ENCODE data around the gene SWAP70. TPM values are rescaled to one million over a fixed set of nuclear protein-coding genes. Genes with fewer than 3 reads are reported as not detected.

SWAP70 gene
- total RNA-seq (2022) (19.9 and 20.7 TPM in 2 replicates), Bru-seq, nascent RNA (percentile 72 among the genes with signal in this experiment), BruChase-seq, experiment 1, labeled RNA remaining after a 6-hour chase (percentile 70 among the genes with signal in this experiment), BruChase-seq, experiment 2, labeled RNA remaining after a 2-hour chase (percentile 69 among the genes with signal in this experiment)
- long read RNA-seq, full-length matches to known transcripts: 13 of 15 reads
- long read RNA-seq, partial matches to known transcripts: 1 of 15 reads
- long read RNA-seq, other reads (novel, unspliced or antisense): 1 of 15 reads

GRCh38 chr11:9663699-9664275, at the start of gene SWAP70:
TSS of gene SWAP70 (plus strand) at chr11:9664077. CDS start at chr11:9664180, 103 bp downstream.
- no TSS peak for BruUV-seq (replicated peaks)

DNA sequence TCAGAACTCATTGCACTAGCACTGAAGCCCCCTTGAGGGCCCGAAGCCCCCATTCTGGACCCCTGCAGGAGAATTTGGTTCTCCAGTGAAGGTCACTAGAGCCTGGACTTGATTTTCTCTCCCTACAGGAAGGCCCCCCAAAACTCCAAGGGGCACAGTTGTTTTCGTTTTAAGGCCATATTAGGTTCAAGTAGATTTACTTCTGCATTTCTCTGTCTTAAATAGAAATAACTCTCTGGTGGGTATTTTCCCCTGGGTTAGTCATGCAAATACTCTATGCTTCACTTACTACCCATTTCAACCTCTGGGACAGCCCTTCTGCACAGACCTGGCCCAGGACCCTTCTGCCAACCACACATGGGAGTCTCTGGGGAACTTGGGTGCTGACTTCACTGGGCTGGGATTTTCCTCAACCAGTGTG, 48.8 kb upstream of the SWAP70 start:
- CTCF ChIA-PET: no interaction called here

More at GRCh38 chr11:9663699-9664275, at the start of gene SWAP70:
- peak; percentile 93 for DNase-seq
- Mint-ChIP-seq H3K27me3 (ENCODE audit: unreplicated experiment) (no peaks in the 10 kb centered on the region), H3K27ac (ENCODE audit: unreplicated experiment) (peak within 1 kb of the TSS; percentile 61), H3K4me1 (ENCODE audit: low read depth, unreplicated experiment) (peaks cover 9% of the 10 kb centered on the region), H3K4me3 (ENCODE audit: low read depth, unreplicated experiment) (peak within 1 kb of the TSS; percentile 86), H3K9me3 (ENCODE audit: low read depth, unreplicated experiment) (peaks cover 2% of the 10 kb centered on the region), H3K36me3 (ENCODE audit: insufficient read depth, unreplicated experiment) (peaks cover 20% of the 10 kb centered on the region)
- CTCF ChIA-PET: no interaction called here
- intact Hi-C loops (cut with micrococcal nuclease; ENCODE audit: unreplicated experiment): loop anchor here (5.0 kb wide), 1 partner anchor 51 kb away; no protein-coding TSS in a partner anchor
- TF ChIP-seq, protein P1, sequence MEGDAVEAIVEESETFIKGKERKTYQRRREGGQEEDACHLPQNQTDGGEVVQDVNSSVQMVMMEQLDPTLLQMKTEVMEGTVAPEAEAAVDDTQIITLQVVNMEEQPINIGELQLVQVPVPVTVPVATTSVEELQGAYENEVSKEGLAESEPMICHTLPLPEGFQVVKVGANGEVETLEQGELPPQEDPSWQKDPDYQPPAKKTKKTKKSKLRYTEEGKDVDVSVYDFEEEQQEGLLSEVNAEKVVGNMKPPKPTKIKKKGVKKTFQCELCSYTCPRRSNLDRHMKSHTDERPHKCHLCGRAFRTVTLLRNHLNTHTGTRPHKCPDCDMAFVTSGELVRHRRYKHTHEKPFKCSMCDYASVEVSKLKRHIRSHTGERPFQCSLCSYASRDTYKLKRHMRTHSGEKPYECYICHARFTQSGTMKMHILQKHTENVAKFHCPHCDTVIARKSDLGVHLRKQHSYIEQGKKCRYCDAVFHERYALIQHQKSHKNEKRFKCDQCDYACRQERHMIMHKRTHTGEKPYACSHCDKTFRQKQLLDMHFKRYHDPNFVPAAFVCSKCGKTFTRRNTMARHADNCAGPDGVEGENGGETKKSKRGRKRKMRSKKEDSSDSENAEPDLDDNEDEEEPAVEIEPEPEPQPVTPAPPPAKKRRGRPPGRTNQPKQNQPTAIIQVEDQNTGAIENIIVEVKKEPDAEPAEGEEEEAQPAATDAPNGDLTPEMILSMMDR (IDR thresholded peaks at IDR 0.05; ENCODE audit: unreplicated experiment): no peak

DNA sequence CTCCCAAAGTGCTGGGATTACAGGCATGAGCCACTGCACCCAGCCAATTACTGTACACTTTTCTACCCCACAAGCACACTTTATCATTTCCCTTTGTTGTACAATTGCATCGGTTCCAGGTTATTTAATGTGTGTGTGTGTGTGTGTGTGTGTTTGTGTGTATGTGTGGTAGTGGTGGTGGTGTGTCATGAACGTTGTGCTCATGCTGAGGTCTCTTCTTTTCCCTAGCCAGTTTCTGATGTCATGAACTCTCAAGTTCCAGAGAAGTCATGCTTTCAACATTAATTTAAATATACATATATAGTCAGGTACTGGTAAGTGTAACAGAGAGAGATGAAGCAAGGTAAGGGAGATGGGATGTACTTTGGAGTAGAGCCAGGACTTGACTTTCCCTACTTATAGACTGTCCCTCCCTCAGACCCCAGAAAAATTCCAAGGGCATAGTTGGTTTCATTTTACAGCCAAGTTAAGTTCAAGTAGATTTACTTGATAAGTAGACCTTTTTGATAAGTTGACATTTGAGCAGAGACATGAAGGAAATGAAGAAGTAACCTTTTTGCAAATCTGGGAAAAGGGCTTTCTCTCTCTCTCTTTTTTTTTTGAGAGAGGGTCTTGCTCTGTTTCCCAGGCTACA, 47.7 kb upstream of the SWAP70 start:
- Mint-ChIP-seq H3K9me3 (ENCODE audit: low read depth, unreplicated experiment) (peaks cover 2% of the 10 kb centered on the region), H3K4me3 (ENCODE audit: low read depth, unreplicated experiment) (no peak overlapping the region), H3K36me3 (ENCODE audit: insufficient read depth, unreplicated experiment) (peaks cover 17% of the 10 kb centered on the region), H3K4me1 (ENCODE audit: low read depth, unreplicated experiment) (peaks cover 27% of the 10 kb centered on the region), H3K27ac (ENCODE audit: unreplicated experiment) (no peak overlapping the region), H3K27me3 (ENCODE audit: unreplicated experiment) (no peaks in the 10 kb centered on the region)
- CTCF ChIA-PET: no interaction called here
- no TSS peak for BruUV-seq (replicated peaks)
- TF ChIP-seq, protein P1 (IDR thresholded peaks at IDR 0.05; ENCODE audit: unreplicated experiment): no peak
- intact Hi-C loops (cut with micrococcal nuclease; ENCODE audit: unreplicated experiment): loop anchor here (10.0 kb wide), 1 partner anchor 359 kb away; no protein-coding TSS in a partner anchor
- no peak for DNase-seq

More for the DNA sequence above, 48.8 kb upstream of the SWAP70 start:
- Mint-ChIP-seq H3K27ac (ENCODE audit: unreplicated experiment) (no peak overlapping the region), H3K9me3 (ENCODE audit: low read depth, unreplicated experiment) (peaks cover 2% of the 10 kb centered on the region), H3K4me3 (ENCODE audit: low read depth, unreplicated experiment) (peak overlapping the region; percentile 72), H3K4me1 (ENCODE audit: low read depth, unreplicated experiment) (peaks cover 33% of the 10 kb centered on the region), H3K36me3 (ENCODE audit: insufficient read depth, unreplicated experiment) (peaks cover 17% of the 10 kb centered on the region), H3K27me3 (ENCODE audit: unreplicated experiment) (no peaks in the 10 kb centered on the region)
- DNase-seq: no peak
- TF ChIP-seq, protein P1 (IDR thresholded peaks at IDR 0.05; ENCODE audit: unreplicated experiment): no peak
- intact Hi-C loops (cut with micrococcal nuclease; ENCODE audit: unreplicated experiment): loop anchor here (10.0 kb wide), 1 partner anchor 360 kb away; no protein-coding TSS in a partner anchor
- BruUV-seq (replicated peaks): no TSS peak

DNA sequence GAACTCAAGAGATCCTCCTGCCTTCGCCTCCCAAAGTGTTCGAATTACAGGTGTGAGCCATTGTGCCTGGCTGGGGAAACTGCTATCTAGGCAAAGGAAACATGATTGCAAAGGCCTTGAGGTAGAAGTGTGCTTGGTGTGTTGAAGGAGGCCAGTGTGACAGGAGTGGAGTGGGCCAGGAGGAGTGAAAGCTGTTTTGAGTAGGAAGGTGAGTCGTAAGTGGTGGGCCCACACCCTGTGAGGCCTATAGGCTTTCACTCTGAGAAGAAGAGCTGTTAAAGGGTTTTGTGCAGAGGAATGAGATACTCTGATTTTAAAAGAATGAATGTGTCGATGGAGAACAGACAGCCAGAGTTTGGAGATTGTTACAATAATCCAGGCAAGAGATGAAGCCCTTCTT, 47.0 kb upstream of the SWAP70 start:
- DNase-seq: no peak
- CTCF ChIA-PET: no interaction called here

More for the DNA sequence above, 47.0 kb upstream of the SWAP70 start:
- Mint-ChIP-seq H3K27me3 (ENCODE audit: unreplicated experiment) (no peaks in the 10 kb centered on the region), H3K4me1 (ENCODE audit: low read depth, unreplicated experiment) (peaks cover 22% of the 10 kb centered on the region), H3K36me3 (ENCODE audit: insufficient read depth, unreplicated experiment) (peaks cover 17% of the 10 kb centered on the region), H3K27ac (ENCODE audit: unreplicated experiment) (no peak overlapping the region), H3K9me3 (ENCODE audit: low read depth, unreplicated experiment) (no peaks in the 10 kb centered on the region), H3K4me3 (ENCODE audit: low read depth, unreplicated experiment) (no peak overlapping the region)
- no TSS peak for BruUV-seq (replicated peaks)
- TF ChIP-seq, protein P1 (IDR thresholded peaks at IDR 0.05; ENCODE audit: unreplicated experiment): no peak
- intact Hi-C loops (cut with micrococcal nuclease; ENCODE audit: unreplicated experiment): loop anchor here (10.0 kb wide), 1 partner anchor 358 kb away; no protein-coding TSS in a partner anchor
